ENCODE measurements around the gene SORCS2.
A peak's percentile ranks its signal among the peaks of the same experiment; 100 is the strongest.

The SORCS2 gene

DNA sequence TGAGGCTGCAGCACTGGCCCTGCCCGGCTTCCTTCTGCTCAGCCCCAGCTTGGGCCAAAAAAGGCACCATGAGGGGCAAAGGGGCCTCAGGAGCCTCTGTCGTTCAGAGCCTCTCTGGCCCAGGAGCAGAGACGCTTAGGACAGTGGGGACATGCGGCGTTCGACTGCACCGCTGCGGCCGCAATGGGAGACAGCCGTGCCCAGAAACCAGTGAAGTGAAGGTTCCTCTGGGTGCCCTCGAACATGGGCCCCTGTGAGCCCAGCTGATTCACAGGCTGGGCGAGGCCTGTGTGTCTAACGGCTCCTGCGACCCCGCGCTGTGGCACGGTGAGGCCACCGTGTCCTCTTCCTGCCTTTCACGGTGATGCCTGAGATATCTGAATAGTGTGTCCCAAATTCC is 512.3 kb downstream of the SORCS2 start:
- ATAC-seq = no peak

DNA sequence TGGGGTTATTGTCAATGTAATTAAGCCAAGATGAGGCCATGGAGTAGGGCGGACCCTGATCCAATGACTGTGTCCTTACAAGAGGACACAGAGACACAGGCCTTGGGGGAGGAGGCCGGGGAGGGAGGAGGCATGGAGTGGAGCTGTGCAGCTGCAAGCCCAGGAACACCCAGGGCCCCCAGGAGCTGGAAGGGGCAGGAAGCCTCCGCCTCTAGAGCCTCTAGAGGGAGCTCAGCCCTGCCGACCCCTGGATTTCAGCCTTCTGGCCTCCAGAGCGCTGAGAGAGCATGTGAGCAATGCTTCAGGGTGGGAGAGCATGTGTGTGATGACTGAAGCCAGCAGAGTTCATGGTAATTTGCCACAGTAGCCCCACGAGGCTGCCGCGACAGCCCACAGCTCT is 512.7 kb downstream of the SORCS2 start:
- ATAC-seq = no peak

DNA sequence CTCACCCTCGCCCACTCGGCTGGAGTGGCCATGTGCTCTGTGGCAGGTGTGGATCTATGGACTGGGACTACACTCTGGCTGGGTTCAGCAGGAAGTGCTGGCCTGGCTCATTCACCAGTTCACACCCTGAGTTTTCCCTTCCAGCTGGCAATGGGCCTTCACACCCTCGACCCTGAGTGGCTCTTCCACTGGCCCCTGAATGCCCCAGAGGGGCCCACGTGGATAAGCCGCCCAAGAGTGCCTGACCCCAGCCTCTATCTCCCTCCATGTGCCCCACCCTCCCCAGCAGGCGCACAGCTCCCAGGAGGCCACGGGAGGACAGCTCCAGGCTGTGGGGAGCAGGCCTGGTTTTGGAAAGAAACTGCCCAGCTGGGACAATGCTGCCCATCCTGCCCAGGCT is 513.3 kb downstream of the SORCS2 start:
- ATAC-seq = no peak

- ATAC-seq = no peak
These were observed 515.9 kb downstream of the SORCS2 start for GRCh38 chr4:7708238-7708637.

DNA sequence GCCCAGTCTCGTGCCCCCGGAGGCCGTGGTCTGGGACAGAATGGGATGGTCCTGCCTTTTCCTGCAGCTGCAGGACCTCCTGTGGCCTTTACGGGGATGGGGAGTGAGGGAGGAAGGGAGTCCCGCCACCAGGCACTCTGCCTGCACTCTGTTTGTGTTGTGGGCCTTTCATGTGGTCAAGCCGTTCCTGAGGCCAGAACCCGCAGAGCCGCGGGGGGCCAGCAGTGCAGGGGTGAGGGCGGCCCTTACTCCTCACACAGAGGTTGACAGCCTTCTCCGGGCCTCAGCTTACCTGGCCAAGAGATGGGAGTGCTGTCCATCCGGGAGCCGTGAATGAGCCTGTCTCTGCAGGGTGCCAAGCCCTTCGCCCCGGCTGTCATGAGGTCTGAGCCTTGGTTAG is 516.6 kb downstream of the SORCS2 start:
- no peak for ATAC-seq

DNA sequence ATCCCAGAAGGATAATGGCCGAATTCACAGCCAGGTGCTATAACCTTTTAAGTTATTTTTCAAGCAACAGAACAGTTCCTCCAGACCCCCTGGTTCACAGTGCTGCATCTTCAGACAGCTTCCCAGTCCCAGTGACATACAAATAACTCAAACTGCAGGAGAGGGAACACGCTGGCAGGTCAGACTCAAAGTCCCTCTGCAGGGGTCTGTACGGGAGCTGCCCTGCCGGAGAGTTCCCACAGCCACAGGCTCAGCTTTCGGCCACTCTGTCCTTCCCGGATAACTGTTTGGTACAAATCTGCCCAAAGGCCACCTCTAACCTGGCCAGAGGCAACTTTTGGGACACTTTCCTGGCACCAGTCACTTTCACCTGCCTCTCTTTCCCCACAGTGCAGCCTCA is 517.1 kb downstream of the SORCS2 start:
- no peak for ATAC-seq

- ATAC-seq = no peak
These were observed 517.8 kb downstream of the SORCS2 start for GRCh38 chr4:7710126-7710525.

DNA sequence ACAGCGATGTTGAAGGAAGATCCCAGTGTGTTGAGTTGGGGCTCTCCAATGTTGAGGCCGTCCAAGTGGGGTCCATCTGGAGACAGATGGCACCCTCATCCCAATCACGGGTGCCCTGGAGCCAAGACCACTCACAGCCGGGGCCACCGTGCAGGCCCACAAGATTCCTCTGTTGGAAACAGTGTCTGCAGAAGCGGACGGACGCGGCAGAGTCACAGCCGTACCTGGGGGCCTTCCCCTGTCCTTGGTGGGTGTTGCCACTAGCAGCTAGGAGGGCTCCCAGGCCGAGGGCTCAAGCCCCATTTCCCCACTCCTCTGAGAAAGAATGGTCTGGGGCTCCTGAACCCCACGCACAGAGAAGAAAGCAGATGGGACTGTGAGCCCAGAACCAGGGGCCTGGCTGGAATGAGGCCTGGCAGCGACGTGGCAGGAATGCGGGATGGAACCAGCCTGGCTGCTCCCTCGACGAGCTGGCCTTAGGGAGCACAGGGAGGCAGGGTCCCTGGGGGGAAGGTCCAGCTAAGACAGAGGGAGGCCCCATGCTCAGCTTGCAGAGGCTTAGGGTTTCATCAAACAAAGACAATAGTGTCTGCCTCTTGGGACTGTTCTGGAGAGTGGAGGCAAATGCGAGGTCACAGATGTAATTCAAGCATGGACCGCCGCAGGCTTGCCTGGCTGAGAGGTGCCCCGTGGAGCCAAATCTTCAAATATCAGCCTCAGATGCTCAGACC is 518.4 kb downstream of the SORCS2 start:
- no peak for ATAC-seq

GRCh38 chr4:7711307-7711963 is 519.1 kb downstream of the SORCS2 start:
- ATAC-seq = no peak

DNA sequence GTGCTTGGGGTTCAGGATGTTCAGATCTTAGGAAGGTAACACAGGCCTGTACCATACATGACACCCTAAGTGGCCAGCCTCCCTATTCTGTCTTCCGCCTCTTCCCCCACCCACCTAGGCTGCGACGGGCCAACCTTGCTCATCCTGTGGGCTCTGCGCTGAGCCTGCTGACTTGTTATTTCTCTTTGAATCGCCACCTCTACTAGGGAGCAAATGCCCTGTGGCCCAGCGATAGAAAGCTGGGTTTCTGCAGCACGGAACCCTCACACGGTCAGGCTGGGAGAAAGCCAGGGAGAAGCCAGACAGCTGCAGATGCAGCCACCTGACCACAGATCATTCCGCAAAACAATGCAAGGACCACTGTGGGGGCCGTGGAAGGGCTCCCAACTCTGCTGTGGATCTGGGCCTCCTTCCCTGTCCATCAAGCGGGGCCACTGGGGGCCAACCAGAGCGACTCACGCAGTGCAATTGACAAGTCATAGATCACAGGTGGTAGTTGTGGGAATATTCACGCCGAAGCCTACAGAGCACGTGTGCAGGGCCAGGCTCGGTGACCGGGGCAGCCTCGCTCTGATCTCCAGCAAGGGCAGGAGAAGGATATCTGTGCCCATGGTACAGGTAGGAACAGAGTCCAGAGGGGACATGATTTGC is 519.8 kb downstream of the SORCS2 start:
- ATAC-seq = no peak

- no peak for ATAC-seq
These were observed 521.4 kb downstream of the SORCS2 start for GRCh38 chr4:7713757-7714156.

GRCh38 chr4:7714176-7714575 is 521.8 kb downstream of the SORCS2 start:
- no peak for ATAC-seq

GRCh38 chr4:7714738-7715137 is 522.4 kb downstream of the SORCS2 start:
- no peak for ATAC-seq

DNA sequence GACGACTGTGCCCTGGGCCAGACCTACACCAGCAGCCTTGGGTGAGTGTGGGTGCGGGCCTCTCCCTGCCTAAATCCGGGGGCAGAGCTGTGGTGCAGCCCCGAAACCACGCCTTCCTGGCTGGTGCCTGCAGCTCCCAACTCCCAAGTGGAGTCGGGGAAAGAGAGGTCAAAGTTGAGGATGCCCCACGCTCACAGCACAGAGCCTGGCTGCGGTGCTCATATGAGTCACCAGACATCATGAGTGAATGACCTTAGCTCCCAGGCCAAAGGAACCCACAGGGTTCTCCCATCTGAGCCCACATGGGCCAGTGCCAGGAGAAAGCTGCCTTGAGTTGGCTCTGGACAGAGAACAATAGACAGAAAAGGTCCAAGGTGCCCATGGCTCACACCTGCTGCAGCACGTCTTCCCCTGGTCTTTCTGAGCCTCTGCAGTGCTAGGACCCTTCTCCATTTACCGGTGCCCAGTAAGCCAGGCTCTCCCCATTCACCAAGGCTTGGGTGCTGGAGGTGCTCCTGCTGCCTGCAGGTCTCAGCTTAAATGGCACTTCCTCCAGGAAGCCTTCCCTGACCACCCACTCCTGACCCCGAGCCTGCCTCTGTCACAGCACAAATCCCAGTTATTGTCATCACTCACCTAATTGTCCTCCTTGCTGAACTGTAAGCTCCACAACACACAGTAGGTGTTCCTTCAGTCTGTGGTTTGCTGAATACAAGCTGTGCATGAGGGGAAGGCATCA is 523.1 kb downstream of the SORCS2 start:
- ATAC-seq = no peak

DNA sequence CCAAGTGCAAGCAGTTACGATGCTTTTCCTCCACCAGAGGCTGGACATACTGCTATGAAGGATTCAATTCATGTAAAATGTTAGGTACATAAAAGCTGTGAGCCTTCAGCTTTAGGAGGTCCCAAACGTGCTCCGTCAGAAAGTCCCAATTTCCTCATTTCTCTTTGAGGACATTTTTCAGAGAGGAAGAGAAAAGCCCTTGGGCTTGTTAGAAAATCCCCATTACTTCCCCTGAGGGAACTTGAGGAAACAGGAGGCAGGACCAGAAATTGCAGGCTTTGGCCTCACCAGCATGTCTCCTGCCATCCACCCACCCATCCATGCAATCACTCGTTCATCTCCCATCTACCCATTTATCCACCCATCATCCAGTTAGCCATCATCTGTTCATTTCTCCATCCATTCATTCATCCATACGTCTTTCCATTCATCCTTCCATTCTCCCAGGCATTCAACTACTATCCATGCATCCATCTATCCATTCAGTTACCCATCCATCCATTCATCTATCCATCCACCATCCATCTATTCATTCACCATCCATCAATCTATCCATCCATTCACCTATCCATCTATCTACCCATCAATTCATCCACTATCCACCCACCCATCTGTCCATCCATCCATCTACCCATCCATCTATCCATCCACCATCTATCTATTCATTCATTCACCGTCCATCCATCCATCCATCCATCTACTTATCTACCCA is 523.8 kb downstream of the SORCS2 start:
- ATAC-seq = no peak

- no peak for ATAC-seq
These were observed 524.8 kb downstream of the SORCS2 start for GRCh38 chr4:7717161-7717560.

DNA sequence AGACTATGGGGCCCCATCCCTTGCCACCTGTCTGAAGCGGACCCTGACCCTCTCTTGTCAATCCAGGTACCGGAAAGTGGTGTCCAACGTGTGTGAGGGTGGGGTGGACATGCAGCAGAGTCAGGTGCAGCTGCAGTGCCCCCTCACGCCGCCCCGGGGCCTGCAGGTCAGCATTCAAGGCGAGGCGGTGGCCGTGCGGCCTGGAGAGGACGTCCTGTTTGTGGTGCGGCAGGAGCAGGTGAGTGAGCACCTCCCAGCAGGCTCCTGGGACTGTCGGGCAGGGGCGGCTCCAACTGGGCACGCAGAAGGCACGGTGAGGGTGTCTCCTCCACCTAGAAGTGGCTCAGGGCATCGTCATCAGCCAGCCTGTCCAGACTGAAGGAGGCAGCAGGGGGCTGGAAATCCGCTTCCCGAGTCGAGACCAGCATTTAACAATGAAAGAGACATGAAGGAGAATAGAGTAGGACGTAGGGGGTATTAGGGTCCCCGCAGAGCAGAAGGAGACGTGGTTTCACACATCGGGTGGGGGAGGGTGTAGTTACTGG is 525.7 kb downstream of the SORCS2 start:
- no peak for ATAC-seq

- ATAC-seq = peak in 1 of 2 donors; percentile 55
These were observed 527.2 kb downstream of the SORCS2 start for GRCh38 chr4:7719354-7720174.

DNA sequence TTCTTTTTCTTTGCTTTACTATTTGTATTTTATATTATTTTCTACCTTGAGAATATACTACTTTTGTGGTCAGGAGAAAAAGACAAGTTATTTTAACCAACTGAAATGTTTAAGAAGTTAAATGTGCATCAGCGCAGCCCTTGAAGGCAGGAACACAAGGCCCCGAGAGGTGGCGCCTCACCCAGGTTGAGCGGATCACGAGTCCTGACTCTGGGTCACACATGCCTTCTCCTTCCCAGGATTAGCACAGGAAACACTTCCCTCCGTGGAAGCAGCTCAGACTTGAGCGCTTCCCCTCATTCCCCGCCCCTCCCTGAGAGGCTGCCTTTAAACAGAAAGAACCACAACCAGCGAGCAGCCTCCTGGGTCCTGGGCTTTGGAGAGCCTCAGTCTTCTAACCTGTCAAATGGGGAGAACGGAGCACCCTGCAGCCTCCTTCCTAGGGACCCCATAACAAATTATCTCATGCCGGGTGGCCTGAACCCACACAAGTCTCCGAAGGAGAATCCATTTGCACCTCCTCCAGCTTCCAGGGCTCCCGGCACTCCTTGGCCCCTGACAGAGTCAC is 529.7 kb downstream of the SORCS2 start:
- no peak for ATAC-seq

DNA sequence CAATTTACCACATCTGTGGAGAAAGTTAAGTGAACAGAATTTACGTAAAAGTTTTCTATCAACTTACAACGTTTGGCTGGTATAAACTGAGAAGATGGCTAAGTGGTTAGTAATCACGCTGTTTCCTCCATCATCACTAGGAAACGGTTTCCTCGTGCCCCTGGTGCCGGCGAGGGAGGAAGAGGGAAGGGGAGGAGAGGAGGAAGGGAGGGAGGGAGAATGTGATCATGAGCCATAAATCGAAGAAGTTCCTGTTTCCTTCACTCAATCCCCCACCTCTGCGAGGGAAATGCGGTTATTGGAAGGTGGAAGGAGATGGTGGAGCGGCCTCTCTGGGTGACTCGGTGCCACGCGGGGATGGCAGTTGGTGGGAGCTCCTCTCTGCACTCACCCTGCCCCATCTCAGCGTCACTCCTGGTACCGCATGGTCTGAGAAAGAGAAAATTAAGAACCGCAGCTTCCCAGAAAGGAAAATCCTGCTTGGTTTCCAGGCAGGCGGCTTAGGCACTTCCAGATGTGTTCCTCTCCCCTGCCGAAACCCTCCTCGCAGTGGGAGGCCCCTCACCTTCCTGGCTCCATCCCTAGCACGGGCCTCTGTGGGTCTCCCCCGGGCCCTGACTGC is 530.5 kb downstream of the SORCS2 start:
- no peak for ATAC-seq

DNA sequence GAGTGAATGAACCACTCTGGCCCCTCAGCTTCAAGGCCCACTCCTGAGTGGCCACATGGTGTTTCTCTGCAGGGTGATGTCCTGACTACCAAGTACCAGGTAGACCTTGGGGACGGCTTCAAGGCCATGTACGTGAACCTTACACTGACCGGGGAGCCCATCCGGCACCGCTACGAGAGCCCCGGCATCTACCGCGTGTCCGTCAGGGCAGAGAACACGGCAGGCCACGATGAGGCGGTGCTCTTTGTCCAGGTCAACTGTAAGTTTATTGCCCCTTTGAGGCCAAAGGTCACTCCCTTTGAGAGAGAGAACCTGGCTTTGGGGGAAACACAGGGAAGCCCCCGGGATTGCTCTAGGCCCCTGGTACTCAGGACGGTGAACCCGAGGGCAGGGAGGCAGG is 531.3 kb downstream of the SORCS2 start:
- no peak for ATAC-seq
